Testis (tissue), 3 donors: ENCODE measurements around the gene NRAP. TPM values are rescaled to one million over a fixed set of nuclear protein-coding genes. Genes with fewer than 3 reads are reported as not detected.

Experiments used
- DNase-seq: peaks from one replicate; pipeline ENCODE4 v3.0.0-alpha.2; 2019
- H3K27ac ChIP-seq, 2 donors: fragments of 200-600 bp; sonication (generic); one replicate each; pipeline ENCODE4 v1.5.1; 2019
- H3K27me3 ChIP-seq: fragments of 200-600 bp; sonication (generic); one replicate; pipeline ENCODE4 v1.5.1; 2019
- H3K36me3 ChIP-seq: fragments of 200-600 bp; sonication (generic); one replicate; pipeline ENCODE4 v1.5.1; 2017; ENCODE audit warnings: low read depth; ENCODE audit errors: missing control alignments
- H3K4me1 ChIP-seq: fragments of 200-600 bp; sonication (generic); one replicate; pipeline ENCODE4 v1.5.1; 2019
- H3K4me3 ChIP-seq, 2 donors: fragments of 200-600 bp; sonication (generic); one replicate each; pipeline ENCODE4 v1.5.1; 2017 to 2019
- H3K9me3 ChIP-seq: fragments of 200-600 bp; sonication (generic); one replicate; pipeline ENCODE4 v1.5.1; 2017
- POLR2A ChIP-seq: fragments of 450-650 bp; IDR thresholded peaks from one replicate; pipeline ENCODE4 v1.6.1; 2017; ENCODE audit warnings: antibody characterized with exemption, mild to moderate bottlenecking, moderate library complexity
- WGBS, 2 donors: methylation state at CpG; one replicate each; pipeline ENCODE4 v1.1.5; 2018; 5-methylcytosine and 5-hydroxymethylcytosine counted together
- intact Hi-C: fragments of 100-400 bp; cut with DNase I; formaldehyde crosslinking; loops from one replicate; pipeline ENCODE4 v1.15.1; 2023; ENCODE audit warnings: low total_unique reads
- polyA plus RNA-seq: library from polyadenylated mRNA; stranded (reverse); fragments of 350-450 nt; fragmentation: Illumina TruSeq; extraction: RNeasy Lipid Tissue Mini Kit (QIAGEN cat#74804); gene quantifications from one replicate; pipeline ENCODE4 v1.2.3, GENCODE V29; 2014; ENCODE audit warnings: low read depth, low replicate concordance; ENCODE audit not compliant: insufficient read depth
- total RNA-seq, 2 donors: library from RNA; depleted of rRNA; stranded (reverse); fragments of >200 nt; gene quantifications; one replicate each; pipeline ENCODE4 v1.2.3, GENCODE V29; 2016
- TF ChIP-seq, protein P1 (sequence below), 3 experiments: fragments of 450-650 bp in 2 of 3; fragments of 200-600 bp in 1 of 3; sonication (generic) in 1 of 3; IDR thresholded peaks; one replicate each; pipeline ENCODE4 v1.5.1; 2016 to 2019; ENCODE audit warnings: antibody characterized with exemption in 3 of 3, mild to moderate bottlenecking in 2 of 3, moderate library complexity in 1 of 3

NRAP gene
- total and polyA plus RNA-seq, 3 donors from 2014 or later = 2.1 to 7.9 (median 2.8) TPM

DNA sequence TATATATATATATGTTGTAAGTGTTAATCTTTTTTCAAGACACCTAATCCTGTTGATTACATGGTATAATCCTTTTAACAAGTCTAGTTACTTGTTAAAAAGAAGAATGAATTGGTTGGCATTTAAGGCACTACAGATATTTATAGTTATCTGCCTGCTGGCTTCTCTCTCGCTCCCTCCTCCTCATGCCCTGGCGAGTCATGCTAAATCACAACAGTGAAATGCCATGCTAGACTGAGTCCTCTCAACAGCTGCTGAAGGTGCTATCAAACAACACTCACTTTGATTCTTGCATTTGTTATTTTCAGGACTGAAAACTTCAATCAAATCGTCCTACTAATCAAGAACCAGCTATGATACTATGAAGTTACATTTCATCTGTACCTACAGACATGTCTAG, 15.4 kb downstream of the NRAP start:
- no peak for DNase-seq
- no peak for TF ChIP-seq POLR2A
- TF ChIP-seq, protein P1, sequence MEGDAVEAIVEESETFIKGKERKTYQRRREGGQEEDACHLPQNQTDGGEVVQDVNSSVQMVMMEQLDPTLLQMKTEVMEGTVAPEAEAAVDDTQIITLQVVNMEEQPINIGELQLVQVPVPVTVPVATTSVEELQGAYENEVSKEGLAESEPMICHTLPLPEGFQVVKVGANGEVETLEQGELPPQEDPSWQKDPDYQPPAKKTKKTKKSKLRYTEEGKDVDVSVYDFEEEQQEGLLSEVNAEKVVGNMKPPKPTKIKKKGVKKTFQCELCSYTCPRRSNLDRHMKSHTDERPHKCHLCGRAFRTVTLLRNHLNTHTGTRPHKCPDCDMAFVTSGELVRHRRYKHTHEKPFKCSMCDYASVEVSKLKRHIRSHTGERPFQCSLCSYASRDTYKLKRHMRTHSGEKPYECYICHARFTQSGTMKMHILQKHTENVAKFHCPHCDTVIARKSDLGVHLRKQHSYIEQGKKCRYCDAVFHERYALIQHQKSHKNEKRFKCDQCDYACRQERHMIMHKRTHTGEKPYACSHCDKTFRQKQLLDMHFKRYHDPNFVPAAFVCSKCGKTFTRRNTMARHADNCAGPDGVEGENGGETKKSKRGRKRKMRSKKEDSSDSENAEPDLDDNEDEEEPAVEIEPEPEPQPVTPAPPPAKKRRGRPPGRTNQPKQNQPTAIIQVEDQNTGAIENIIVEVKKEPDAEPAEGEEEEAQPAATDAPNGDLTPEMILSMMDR (IDR thresholded peaks at IDR 0.05) = no peak
- intact Hi-C loops = no loop called here
- Histone ChIP-seq H3K4me1 (no peaks in the 10 kb centered on the region), H3K4me3 (no peak overlapping the region), H3K9me3 (no peaks in the 10 kb centered on the region), H3K27ac (no peak overlapping the region), H3K27me3 (no peaks in the 10 kb centered on the region), H3K36me3 (no peaks in the 10 kb centered on the region)
- 52 to 66% methylated on average over 3 of the region's 3 CpGs for WGBS, 2 donors

DNA sequence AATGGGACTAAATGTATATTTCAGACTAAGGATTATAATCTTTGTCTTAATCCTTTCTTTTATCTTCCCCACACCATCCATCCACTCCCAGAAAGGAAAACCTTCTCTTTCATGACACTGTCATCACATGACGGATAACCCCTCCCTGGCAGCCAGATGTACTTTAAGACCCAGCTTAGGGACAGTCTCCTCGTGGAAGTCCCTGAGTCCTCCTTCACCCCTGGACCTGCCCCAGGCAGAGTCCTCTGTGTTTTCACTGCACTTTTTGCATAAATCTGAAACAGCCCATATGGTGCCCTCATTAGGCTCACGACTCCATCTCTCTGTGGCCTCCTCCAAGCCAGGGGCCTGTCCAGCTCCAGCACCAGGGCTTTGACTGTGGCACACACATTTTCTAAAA, 16.0 kb downstream of the NRAP start:
- no peaks in the 10 kb centered on the region for H3K9me3 ChIP-seq
- no peak for DNase-seq
- H3K27ac ChIP-seq = no peak overlapping the region
- 62 to 82% methylated on average over 3 of the region's 3 CpGs for WGBS, 2 donors
- no peaks in the 10 kb centered on the region for H3K4me1 ChIP-seq
- no peak overlapping the region for H3K4me3 ChIP-seq
- no peak for TF ChIP-seq POLR2A
- TF ChIP-seq, protein P1 (IDR thresholded peaks at IDR 0.05) = no peak
- intact Hi-C loops = no loop called here
- no peaks in the 10 kb centered on the region for H3K36me3 ChIP-seq
- no peaks in the 10 kb centered on the region for H3K27me3 ChIP-seq

DNA sequence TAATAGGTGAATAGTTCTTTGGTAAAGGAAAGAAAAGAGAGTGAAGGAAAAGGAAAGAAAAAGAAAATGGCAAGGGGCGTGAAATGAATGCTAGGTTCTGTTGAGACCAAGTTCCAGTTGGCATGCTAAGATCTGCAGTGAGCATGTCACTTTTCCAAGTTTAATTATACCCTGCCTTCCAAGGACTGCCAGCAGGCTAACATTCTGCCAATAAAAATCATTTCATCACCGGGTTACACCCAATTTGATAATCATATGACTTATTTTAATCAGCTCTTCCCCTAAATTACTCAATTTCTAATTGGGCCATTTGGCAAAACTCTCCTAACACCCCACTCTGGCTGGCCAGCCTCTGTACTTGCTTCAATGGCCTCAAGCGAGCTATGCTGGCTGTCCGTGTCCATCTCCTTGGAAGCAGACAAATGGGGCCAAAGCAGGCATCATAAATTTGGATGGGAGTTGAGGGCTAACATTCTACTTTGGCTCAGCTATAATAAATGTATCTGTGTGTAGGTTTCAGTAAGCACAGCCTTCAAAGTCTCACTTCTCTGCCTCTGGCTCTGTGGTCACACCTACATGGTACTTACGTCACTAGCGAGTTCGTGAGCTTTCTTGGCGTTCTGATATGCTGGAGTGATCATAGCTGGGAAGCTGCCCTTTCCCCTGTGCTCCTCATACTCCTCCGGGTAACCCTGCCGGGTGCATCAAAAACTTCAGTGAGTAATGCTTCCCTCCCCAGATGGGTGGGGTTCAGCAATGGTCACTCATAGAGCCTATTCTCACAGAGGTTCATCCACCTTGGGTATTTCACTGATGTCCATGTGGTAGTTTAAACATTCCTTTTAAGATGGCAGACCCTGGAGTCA, 17.3 kb downstream of the NRAP start:
- Histone ChIP-seq H3K27me3 (no peaks in the 10 kb centered on the region), H3K4me3 (no peak overlapping the region), H3K4me1 (no peaks in the 10 kb centered on the region), H3K36me3 (no peaks in the 10 kb centered on the region), H3K9me3 (no peaks in the 10 kb centered on the region), H3K27ac (no peak overlapping the region)
- DNase-seq = no peak
- WGBS, 2 donors = 81 to 85% methylated on average over 6 to 10 of the region's 10 CpGs
- intact Hi-C loops = no loop called here
- TF ChIP-seq POLR2A = no peak
- TF ChIP-seq, protein P1 (IDR thresholded peaks at IDR 0.05) = no peak

DNA sequence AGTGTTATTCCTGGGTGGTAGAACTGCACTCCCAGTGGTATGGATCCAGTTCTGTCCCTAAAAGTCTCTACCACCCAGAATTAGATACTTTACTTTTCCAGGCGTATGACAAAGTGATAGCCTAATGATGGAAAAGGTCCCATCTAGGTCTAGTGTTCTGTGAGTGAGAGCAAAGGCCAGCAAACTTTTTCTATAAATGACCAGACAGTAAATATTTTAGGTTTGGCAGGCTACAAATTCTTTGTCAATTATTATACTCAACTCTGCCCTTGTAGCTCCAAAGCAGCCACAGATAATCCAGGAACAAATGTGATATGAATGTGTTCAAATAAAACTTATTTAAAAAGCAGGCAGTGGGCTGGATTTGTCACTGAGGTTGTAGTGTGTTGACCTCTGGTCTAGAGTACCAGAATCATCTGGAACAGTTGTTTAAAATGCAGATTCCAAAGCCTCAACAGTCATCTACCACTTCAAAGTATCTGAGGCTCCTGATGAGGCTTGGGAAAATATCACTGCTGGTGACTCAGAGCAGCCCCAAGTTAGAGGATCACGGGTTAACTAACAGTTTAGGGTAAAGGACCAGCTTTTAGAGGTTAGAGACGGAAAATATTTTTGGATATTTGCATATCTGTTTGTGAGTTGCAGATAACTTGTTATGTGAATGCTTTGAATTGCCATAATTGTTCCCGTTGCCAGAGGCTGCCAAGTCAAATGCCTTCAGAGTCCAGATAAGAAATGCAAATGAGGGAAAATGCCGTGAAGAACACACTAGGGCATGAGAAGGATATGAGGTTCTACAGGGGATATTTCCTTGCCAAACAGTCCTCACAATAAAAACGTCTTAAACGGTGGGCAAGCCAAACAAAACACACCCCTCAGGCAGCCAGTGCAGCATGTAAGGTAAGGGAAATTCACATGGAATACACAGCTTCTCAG, 19.4 kb downstream of the NRAP start:
- H3K27ac ChIP-seq = no peak overlapping the region
- H3K9me3 ChIP-seq = no peaks in the 10 kb centered on the region
- TF ChIP-seq, protein P1 (IDR thresholded peaks at IDR 0.05) = no peak
- TF ChIP-seq POLR2A = no peak
- intact Hi-C loops = no loop called here
- no peaks in the 10 kb centered on the region for H3K36me3 ChIP-seq
- no peak overlapping the region for H3K4me3 ChIP-seq
- DNase-seq = no peak
- WGBS, 2 donors = 29 to 30% methylated on average over 7 of the region's 7 CpGs
- no peaks in the 10 kb centered on the region for H3K27me3 ChIP-seq
- H3K4me1 ChIP-seq = no peaks in the 10 kb centered on the region
